Medulla oblongata (tissue), 1 donor: ENCODE results near the gene KCNC4.
A peak's percentile ranks its signal among the peaks of the same experiment; 100 is the strongest.

Experiments
- DNase-seq: peaks from one replicate; pipeline ENCODE4 v3.0.0-alpha.2; 2015; ENCODE audit errors: extremely low spot score

Gene KCNC4

GRCh38 chr1:110209715-110210603 lies at the start of gene KCNC4:
TSS of gene KCNC4 (plus strand) at chr1:110210314. CDS start at chr1:110211500, 1,186 bp downstream.
- peak; percentile 73 for DNase-seq

- DNase-seq = no peak
These were observed 49.5 kb upstream of the KCNC4 start for GRCh38 chr1:110160538-110161100.

DNA sequence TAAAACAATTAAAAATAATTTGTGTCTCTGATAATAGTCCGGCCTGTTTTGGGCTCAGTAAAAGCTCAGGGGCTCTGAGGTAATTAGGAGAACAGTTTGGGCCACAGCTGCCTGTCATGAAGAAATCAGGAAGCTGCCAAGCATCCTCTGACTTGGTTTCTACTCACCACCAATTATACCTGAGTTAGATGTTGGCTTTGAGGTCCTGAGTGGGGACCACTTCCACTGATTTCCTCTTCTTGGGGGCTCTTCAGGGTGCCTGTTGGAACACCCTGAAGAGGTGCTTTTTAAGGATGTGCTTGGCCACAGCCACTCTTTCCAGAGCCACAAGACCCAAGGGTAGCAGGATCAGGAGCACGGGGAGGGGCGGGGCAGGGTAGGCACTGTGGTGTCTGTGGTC lies 48.9 kb upstream of the KCNC4 start:
- no peak for DNase-seq

DNA sequence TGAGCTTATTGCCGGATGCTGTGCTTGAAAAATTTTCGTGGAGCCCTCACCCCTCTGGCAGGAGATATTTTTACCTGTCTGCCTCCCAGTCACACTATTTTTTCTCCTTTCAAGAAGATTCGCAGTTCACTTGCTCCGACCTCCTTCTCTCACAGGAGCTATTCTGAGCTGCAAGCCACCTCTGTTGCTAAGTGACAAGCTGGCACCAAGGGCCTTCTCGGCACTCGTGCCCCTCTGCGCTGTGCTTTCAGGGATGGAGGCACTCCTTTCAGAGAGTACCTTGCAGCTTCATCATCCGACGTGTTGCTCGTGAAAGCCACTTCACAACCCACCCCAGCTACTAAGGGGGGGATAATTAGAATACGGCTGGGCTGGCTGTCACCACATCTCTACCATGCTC lies 48.3 kb upstream of the KCNC4 start:
- no peak for DNase-seq

- DNase-seq = no peak
These were observed 46.5 kb upstream of the KCNC4 start for GRCh38 chr1:110163591-110163990.

- no peak for DNase-seq
These were observed 45.3 kb upstream of the KCNC4 start for GRCh38 chr1:110164725-110165350.

DNA sequence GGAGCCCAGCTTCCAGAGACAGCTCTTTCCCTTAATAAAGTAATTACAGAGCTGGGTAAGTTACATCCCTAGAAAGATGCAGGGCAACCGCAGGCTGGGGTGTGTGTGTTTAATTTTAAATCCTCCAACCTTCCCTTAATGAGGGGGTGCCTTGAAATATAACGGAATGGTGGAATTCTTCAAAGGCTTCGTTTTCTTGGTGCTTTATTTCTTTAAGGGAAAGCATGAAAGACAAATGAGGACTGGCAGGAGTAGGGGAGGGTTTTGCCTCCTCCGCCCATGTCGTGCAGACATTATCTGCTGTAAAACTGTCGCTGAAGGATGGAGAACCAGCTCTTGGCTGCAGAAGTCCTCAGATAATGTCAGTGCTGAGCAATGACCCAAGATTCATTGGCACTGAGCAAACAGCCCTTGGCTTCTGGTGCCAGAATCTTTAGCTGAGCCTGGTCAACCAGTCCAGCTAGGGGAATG lies 44.3 kb upstream of the KCNC4 start:
- no peak for DNase-seq

GRCh38 chr1:110166861-110167260 lies 43.3 kb upstream of the KCNC4 start:
- DNase-seq = no peak

DNA sequence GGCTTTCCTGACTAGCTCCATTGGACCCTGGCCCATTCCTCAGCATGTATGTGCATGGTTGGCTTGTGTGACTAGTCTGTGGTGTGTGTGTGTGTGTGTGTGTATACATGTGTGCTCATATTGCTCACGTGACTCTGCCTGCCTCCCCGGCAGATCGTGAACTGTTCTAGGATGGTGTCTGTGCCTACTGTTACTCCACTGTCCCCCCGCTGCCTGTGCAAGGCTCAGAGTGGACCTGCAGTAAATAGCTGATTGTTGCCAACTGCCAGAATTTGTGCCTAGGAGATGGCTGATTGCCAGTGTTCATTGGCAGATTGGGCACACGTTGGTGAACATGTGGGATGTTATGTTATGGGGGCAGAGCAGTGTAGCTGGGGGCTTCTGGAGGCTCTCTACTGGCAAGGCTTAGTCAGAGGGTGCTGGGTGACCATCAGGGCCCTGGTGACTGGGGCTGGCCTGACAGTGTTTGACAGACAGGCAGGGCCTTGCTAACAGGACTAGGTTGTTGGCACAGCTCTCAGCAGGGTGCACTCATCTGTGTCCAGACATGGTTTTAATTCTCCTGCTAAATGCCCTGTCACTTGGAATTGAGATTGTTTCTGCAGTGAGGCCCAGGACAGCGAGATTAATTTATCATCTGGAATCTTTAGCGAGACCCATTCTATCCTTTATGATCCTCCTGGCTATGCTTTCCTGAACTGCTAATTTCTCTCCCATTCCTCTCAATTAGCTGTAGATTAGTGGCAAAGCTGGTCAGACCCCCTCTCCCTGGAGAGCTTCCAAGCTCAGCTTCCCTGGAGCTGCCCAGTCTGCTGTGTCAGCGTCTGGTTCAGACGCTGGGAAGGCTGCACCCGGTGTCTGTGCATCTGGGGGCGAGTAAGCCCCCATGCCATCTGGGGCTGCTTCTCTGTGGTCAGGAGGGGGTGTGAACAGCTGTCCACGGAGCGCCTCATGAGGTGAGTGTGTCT lies 39.1 kb upstream of the KCNC4 start:
- DNase-seq = no peak

GRCh38 chr1:110172001-110172400 lies 38.1 kb upstream of the KCNC4 start:
- DNase-seq = no peak

DNA sequence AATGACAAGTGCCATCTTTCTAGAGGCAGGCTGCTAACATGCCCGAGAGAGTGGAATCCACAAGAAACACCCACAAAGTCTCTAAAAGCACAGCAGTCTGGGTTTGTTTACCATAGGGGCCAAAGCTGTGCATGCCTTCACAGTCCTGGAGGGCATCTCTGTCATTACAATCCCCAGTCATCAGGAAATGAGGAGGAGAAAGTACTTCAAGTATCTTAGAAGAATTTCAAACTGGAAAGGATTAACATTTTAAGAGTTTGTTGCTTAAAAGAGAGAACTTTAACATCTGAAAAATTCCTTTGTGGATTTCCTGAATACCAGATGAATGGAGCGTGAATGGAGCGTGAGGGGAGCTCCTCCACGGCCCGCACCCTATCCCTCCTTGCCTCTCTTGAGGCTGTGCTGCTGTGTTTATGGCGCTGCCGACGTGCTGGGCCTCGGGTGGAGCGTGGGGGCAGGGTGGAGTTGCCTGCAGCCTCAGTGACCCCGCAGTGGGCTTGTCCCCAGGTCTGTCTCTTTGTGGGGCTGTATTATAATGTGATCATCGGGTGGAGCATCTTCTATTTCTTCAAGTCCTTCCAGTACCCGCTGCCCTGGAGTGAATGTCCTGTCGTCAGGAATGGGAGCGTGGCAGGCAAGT lies 36.5 kb upstream of the KCNC4 start:
- no peak for DNase-seq

DNA sequence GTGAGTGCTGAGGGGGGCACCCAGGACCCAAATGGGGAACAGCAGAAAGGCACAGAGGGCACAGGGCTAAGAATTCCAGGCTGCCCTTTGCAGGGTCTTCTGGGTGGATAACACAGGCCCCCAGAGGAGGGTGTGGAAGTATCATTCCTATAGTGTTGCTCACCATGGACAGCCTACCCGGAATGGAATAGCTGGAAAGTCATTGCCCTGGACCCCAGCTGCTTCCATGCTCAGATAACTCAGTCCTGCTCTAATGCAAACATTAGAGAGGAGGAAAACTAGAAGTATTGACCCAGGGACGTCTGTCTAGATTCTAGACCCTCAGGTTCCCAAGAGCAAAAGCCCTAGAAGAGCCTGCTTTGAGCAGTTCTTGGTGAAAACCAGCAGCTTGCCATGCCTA lies 35.2 kb upstream of the KCNC4 start:
- no peak for DNase-seq

- peak; percentile 30 for DNase-seq
These were observed 33.7 kb upstream of the KCNC4 start for GRCh38 chr1:110176299-110176956.

- DNase-seq = no peak
These were observed 32.3 kb upstream of the KCNC4 start for GRCh38 chr1:110177775-110178174.

DNA sequence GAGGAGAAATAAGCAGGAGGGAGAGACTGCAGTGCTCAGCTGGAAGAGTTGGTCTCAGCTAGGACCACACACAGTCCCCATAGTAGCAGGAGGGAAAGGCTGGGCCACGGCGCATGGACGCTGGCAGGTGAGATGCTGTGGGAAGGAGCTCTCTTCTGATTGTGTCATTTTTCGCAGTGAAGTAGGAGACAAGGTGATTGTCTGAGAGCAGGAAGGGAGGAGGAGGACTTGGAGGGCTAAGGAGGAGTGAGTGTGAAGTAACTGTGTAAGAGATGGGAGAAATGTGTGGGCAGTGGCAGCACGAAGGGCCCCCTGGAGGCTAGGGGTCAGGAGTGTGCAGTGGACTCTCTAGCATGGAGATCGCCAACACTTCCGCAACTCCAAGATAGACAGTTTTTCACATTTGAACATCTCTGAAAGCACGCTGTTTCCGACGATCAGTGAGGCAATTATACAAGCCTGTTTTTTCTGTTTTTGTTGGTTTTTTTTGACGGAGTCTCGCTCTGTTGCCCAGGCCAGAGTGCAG lies 26.4 kb upstream of the KCNC4 start:
- DNase-seq = no peak

DNA sequence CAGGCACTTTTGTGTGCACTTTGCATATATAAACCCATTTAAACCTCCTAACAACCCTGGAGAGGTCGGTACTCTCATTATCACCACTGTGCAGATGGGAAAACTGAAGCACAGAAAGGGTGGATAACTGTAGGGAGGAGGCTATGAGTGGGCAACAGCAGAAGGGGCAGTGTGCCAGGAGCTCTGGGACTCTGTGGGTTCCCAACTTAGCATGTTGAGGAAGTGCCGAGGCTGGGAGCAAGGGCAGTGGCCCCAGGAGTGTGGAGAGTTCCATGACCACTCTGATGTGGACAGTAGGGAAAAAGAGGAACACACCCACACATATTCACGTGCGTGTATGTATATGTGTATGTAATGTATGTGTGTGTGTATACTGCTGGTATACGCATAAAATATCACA lies 25.7 kb upstream of the KCNC4 start:
- no peak for DNase-seq

DNA sequence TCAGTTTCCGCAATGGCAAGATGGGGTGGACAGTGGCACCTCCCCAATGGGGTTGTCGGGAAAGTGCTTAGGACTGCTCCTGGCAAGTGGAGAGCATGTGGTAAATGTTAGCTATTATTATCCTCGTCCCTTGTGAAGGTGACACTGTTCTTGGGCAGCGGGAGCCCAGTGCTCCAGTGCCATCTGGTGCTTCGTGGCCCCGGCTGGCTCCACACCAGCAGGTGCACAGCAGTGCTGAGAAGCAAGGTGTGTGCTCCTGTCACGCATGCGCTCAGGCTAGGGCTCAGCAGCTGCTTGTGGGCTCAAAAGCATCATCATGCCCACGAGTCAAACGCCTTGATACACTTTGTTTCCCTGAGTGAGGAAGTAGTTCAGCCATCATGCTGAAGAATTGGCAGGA lies 24.9 kb upstream of the KCNC4 start:
- no peak for DNase-seq

- no peak for DNase-seq
These were observed 23.6 kb upstream of the KCNC4 start for GRCh38 chr1:110186558-110186957.

GRCh38 chr1:110187139-110187890 lies 22.8 kb upstream of the KCNC4 start:
- DNase-seq = no peak
